Epithelial cell of proximal tubule (primary cell): ENCODE measurements around the gene RRAS. TPM values are rescaled to one million over a fixed set of nuclear protein-coding genes. Genes with fewer than 3 reads are reported as not detected.

Experiments used
- DNase-seq: peaks from one replicate; pipeline ENCODE4 v3.0.0-alpha.2; 2011; ENCODE audit warnings: low read depth
- H3K4me3 ChIP-seq: 2 replicates; pipeline ENCODE4 v1.5.1; 2011; ENCODE audit warnings: low read depth, mild to moderate bottlenecking, low read length
- CTCF ChIP-seq: conservative IDR thresholded peaks from 2 replicates; pipeline ENCODE4 v1.5.1; 2012; ENCODE audit warnings: low read depth, mild to moderate bottlenecking, low read length
- total RNA-seq: library from RNA; depleted of rRNA; stranded (reverse); fragments of >200 nt; gene quantifications from 2 replicates; pipeline ENCODE4 v1.2.3, GENCODE V29; 2015

The RRAS gene
- total RNA-seq, 1 donor from 2014 or later = 67.2 TPM

DNA sequence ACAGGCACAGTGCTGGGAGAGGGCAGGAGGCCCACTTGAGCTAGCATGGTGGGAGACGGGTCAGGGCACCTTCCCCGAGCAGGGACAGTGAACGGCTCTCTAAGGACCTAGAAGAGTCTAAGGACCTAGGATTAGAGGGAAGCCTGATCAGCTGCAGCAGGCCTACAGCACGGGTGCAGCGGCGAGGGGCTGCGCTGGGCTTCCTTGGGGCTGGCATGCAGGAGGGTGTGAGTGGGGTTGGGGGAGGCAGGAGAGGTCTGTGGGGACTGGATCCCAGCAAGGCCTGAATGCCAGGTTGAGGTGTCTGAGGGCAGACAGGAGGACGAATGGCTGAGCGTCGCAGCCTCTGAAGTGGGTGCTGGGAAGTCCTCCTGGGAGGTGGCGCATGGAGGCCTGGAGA, 5.6 kb upstream of the RRAS start:
- TF ChIP-seq CTCF = no peak
- no peak for DNase-seq
- no peak overlapping the region for H3K4me3 ChIP-seq

DNA sequence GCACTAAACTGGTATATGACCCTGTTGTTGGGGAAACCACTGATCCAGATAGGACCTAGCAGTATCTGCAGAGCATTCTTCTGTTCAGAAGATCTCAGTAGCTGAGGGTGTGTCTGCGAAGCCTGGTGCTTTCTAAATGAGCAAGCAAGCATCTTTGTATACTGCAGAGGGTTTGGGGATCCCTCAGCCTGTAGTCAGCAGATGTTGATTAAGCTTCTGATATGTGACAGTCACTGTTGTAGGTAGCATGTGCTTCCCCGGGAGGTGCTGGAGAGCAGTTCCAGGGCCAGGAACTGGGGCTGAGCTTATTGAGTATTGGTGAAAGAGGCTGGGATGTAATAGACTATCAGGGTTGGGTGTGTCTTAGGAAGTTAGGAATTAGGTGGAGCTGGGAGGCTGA, 3.5 kb upstream of the RRAS start:
- DNase-seq = no peak
- no peak for TF ChIP-seq CTCF
- peak overlapping the region; percentile 100 for H3K4me3 ChIP-seq

DNA sequence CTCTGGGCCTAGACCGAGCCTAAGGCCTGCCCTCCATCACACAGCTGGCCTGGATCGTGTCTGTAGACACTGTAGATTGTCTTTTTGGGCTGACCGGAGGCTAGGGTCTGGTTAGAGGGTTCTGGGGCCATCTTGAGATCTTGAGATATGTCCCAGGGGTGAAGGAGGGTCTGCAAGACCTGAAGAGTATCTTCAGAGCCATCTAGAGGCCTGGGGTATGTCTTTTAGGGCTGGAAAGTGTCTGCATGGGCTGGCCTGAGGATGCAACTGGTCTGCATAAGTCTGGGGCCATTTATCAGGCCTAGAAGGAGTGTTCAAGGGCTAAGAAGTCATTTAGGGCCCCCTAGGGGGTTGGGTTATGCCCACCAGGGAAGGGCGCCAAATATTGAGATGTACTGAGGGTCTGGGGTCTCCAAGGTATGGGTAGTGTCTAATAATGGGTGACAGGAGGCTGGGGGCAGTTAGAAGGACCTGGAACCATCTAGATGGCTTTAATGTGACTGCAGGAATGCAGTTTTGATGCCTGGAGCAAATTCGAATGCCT, 2.6 kb upstream of the RRAS start:
- DNase-seq = no peak
- no peak for TF ChIP-seq CTCF
- peak overlapping the region; percentile 100 for H3K4me3 ChIP-seq

- H3K4me3 ChIP-seq = peak within 1 kb of the TSS; percentile 100
- peak; percentile 82 for DNase-seq
- no peak for TF ChIP-seq CTCF
Measured at GRCh38 chr19:49641688-49642491, 1.9 kb upstream of the RRAS start, which contains the start of gene SCAF1. SCAF1 (plus strand) TSS chr19:49642209; CDS start chr19:49645027, 2,818 bp downstream.

DNA sequence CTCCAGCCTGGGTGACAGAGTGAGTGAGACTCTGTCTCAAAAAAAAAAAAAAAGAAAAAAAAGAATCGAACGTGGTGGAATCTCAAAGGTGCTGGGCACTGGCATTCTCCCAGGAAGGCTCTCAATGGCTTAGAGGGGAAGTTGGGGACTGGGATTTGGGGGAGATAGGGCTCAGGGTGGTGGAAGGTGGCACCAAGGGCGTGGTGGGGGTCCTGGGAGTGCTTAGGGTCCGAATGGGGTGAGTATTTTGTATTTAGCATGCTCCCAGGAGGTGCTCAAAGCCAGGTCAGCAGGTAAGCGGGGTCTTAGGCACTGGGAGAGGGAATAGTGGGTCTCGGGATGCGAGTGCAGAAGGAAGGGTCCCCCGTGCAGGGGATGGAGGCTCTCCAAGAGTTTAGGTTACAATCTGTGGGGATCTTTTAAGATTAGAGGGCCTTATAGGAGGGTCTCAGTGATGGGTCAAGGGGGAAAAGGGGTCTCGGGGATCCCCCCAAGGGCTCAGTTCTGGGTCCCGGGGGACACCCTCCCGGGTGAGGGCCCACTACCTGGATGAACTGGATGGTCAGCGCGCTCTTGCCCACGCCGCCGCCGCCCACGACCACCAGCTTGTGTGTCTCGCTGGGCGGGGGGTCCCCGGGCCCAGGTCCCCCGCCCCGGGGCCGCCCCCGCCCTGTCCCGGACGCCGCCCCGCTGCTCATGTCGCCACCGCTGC, 386 bp downstream of the RRAS start:
- no peak for TF ChIP-seq CTCF
- DNase-seq = no peak
- H3K4me3 ChIP-seq = peak overlapping the region; percentile 86

DNA sequence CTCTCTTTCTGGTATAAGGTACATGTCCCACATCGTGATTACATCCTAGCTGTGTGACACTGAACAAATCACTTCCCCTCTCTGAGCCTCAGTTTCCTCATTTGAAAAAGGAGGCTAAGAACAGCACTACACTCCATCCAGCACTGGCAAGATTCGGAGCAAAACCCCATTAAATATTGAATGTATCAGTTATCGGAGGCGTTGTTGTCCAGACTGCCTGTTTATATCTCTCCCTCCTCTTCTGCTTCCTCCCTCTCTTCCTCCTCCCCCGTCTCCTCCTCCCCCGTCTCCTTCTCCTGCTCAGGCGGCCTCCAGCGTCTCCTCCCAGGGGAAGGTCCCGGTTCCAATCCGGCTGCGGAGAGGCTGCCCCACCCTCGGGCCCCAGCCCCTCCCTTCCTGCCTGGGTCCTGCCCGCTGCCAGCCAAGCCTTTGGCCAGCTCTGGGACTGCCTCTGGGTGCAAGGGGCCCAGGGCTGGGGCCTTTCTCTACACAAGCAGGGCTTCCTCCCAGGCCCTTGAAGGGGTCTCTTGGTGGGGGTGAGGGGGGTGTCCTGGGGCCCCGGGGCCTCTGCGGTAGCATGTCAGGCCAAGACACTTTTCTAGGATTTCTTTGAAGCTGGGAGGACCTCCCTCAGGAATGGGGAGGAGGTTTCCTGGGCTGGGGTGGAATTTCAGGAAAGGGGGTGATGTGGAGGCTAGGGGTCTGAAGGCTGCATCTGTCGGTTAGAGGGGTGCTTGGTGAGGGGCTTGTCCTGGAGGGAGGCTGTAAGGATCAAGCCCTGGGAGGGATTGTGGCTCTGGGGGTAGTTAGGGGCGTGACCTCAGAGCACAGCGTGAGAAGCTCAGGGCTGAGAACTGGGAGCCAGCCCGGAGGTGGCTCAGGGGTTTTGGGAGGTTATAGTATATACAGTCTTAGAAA, 1.9 kb downstream of the RRAS start:
- DNase-seq = no peak
- TF ChIP-seq CTCF = no peak
- H3K4me3 ChIP-seq = peak overlapping the region; percentile 86
